OCI-LY3 (cell line): ENCODE data around the gene ZNF200.
"Not testable (repeated sequence)": the region's sequence is repeated elsewhere in the genome, so short reads cannot be mapped to it uniquely, and the experiment has no call there.

Experiments used
- H2AFZ ChIP-seq: fragments of 200-600, 300-600 bp; shearing (Covaris generic); 2 replicates; pipeline ENCODE4 v1.6.0; 2014; ENCODE audit warnings: antibody characterized with exemption, low read depth, low read length
- H3K27ac ChIP-seq: fragments of 200-600, 300-600 bp; sonication (generic); 2 replicates; pipeline ENCODE4 v1.5.1; 2014; ENCODE audit warnings: mild to moderate bottlenecking, low read length, moderate library complexity, mixed read lengths
- H3K27me3 ChIP-seq: fragments of 200-600, 300-600 bp; sonication (generic); 2 replicates; pipeline ENCODE4 v1.6.1; 2014; ENCODE audit warnings: low read depth, low read length, mixed read lengths
- H3K36me3 ChIP-seq: fragments of 200-600, 300-600 bp; sonication (generic); replicated peaks from 2 replicates; pipeline ENCODE3; 2014; ENCODE audit warnings: low read depth, low read length, mixed read lengths
- H3K4me1 ChIP-seq: fragments of 300-600, 200-600 bp; sonication (generic); 2 replicates; pipeline ENCODE4 v1.6.1; 2014; ENCODE audit warnings: low read length, mixed read lengths
- H3K4me2 ChIP-seq: fragments of 200-600, 300-600 bp; sonication (generic); 2 replicates; pipeline ENCODE4 v1.6.1; 2014; ENCODE audit warnings: low read length, mixed read lengths
- H3K4me3 ChIP-seq: fragments of 300-600, 200-600 bp; sonication (generic); 2 replicates; pipeline ENCODE4 v1.5.1; 2014; ENCODE audit warnings: antibody characterized with exemption, mild to moderate bottlenecking, low read length, moderate library complexity
- H3K79me2 ChIP-seq: fragments of 300-600, 200-600 bp; shearing (Covaris generic); 2 replicates; pipeline ENCODE4 v1.6.1; 2014; ENCODE audit warnings: mild to moderate bottlenecking, low read length, mixed read lengths
- H3K9ac ChIP-seq: fragments of 300-600, 200-600 bp; shearing (Covaris generic); 2 replicates; pipeline ENCODE4 v1.6.0; 2014; ENCODE audit warnings: mild to moderate bottlenecking, low read length, moderate library complexity
- H3K9me3 ChIP-seq: fragments of 200-600, 300-600 bp; shearing (Covaris generic); 2 replicates; pipeline ENCODE4 v1.6.1; 2014; ENCODE audit warnings: low read length, mixed read lengths; ENCODE audit not compliant: insufficient read depth
- H4K20me1 ChIP-seq: fragments of 200-600, 300-600 bp; sonication (generic); 2 replicates; pipeline ENCODE4 v1.6.1; 2016; ENCODE audit warnings: low read length, mixed read lengths; ENCODE audit not compliant: insufficient read depth
- CTCF ChIP-seq: fragments of 200-600, 300-600 bp; sonication (generic); IDR thresholded peaks from 2 replicates; pipeline ENCODE4 v1.5.1; 2014; ENCODE audit warnings: antibody characterized with exemption, low read length, low read depth
- EZH2phosphoT487 ChIP-seq: fragments of 200-600 bp; shearing (Covaris generic); IDR thresholded peaks from 2 replicates; pipeline ENCODE4 v1.6.1; 2018; ENCODE audit warnings: antibody characterized with exemption, mixed run types, low read depth

The ZNF200 gene

DNA sequence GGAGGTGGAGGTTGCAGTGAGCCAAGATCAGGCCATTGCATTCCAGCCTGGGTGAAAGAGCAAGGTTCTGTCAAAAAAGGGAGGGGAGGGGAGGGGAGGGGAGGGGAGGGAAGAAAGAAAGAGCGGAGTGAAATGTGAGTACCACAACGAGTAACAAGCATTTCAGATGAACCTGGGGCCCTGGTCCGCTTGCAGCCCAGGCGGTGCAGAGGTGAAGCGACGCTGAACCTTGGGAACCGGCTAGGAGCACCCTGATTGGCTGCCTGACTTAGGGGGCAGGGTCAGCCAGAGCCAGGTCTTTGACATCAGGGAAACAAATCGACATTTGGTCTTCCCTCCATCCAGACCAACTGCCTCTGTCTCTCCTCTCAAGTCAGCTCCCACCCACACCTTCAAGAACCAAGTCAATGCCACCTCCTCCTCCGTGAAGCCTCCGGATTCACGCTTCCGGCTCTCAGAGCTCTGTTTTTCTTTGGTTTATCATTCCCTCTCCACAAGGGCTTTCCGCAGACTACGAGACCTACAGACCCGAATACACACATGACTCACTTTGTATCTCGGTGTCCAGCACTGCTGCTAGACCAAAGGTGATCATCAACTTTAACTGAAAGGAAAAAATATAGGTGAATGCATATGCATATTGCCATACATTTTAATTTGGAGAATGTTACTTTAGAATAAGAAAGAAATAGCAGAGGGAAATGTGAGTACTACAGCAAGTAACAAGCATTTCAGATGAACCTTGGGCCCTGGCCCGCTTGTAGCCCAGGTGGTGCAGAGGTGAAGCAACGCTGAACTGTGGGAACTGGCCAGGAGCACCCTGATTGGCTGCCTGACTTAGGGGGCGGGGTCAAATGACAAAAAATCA lies 27.6 kb downstream of the ZNF200 start:
- Histone ChIP-seq H3K36me3 (no peaks in the 10 kb centered on the region), H3K27ac (no peak overlapping the region), H3K9ac (no peak overlapping the region), H2AFZ (no peak overlapping the region), H3K9me3 (no peaks in the 10 kb centered on the region), H3K4me2 (no peak overlapping the region), H3K27me3 (peaks cover 7% of the 10 kb centered on the region), H3K79me2 (no peaks in the 10 kb centered on the region), H3K4me1 (no peaks in the 10 kb centered on the region), H4K20me1 (no peaks in the 10 kb centered on the region), H3K4me3 (no peak overlapping the region)
- TF ChIP-seq CTCF (no peak), EZH2phosphoT487 (no peak)

DNA sequence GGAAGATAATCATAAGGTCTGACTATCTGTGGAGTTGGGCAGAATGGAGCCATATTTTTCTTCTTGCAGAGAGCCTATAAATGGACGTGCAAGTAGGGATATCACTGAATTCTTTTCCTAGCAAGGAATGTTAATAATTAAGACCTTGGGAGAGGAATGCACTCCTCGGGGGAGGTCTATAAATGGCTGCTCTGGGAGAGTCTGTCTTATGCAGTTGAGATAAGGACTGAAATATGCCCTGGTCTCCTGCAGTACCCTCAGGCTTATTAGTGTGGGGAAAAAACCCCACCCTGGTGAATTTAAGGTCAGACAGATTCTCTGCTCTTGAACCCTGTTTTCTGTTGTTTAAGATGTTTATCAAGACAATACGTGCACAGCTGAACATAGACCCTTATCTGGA lies 29.0 kb downstream of the ZNF200 start:
- not testable (repeated sequence) for H4K20me1 ChIP-seq, H3K36me3 ChIP-seq, H3K4me1 ChIP-seq, H3K4me2 ChIP-seq, H3K27ac ChIP-seq, H3K79me2 ChIP-seq, H3K9ac ChIP-seq, H3K27me3 ChIP-seq, H3K9me3 ChIP-seq, H2AFZ ChIP-seq, H3K4me3 ChIP-seq

- Histone ChIP-seq H3K4me1 (no peaks in the 10 kb centered on the region), H4K20me1 (no peaks in the 10 kb centered on the region), H3K4me2 (no peak overlapping the region), H3K27me3 (peaks cover 7% of the 10 kb centered on the region), H3K4me3 (no peak overlapping the region), H3K9me3 (no peaks in the 10 kb centered on the region), H3K9ac (no peak overlapping the region), H2AFZ (no peak overlapping the region), H3K79me2 (no peaks in the 10 kb centered on the region), H3K27ac (no peak overlapping the region), H3K36me3 (no peaks in the 10 kb centered on the region)
- TF ChIP-seq CTCF: no peak
- no peak for TF ChIP-seq EZH2phosphoT487
Observed at GRCh38 chr16:3202903-3203539, 31.9 kb downstream of the ZNF200 start.

- Histone ChIP-seq H3K27ac (no peak overlapping the region), H3K9ac (no peak overlapping the region), H3K36me3 (no peaks in the 10 kb centered on the region), H3K4me1 (no peaks in the 10 kb centered on the region), H3K4me3 (no peak overlapping the region), H3K27me3 (no peaks in the 10 kb centered on the region), H2AFZ (no peak overlapping the region), H4K20me1 (no peaks in the 10 kb centered on the region), H3K4me2 (no peak overlapping the region), H3K79me2 (no peaks in the 10 kb centered on the region), H3K9me3 (no peaks in the 10 kb centered on the region)
- no peak for TF ChIP-seq CTCF
- TF ChIP-seq EZH2phosphoT487: no peak
Observed at GRCh38 chr16:3198334-3199072, 36.5 kb downstream of the ZNF200 start.

DNA sequence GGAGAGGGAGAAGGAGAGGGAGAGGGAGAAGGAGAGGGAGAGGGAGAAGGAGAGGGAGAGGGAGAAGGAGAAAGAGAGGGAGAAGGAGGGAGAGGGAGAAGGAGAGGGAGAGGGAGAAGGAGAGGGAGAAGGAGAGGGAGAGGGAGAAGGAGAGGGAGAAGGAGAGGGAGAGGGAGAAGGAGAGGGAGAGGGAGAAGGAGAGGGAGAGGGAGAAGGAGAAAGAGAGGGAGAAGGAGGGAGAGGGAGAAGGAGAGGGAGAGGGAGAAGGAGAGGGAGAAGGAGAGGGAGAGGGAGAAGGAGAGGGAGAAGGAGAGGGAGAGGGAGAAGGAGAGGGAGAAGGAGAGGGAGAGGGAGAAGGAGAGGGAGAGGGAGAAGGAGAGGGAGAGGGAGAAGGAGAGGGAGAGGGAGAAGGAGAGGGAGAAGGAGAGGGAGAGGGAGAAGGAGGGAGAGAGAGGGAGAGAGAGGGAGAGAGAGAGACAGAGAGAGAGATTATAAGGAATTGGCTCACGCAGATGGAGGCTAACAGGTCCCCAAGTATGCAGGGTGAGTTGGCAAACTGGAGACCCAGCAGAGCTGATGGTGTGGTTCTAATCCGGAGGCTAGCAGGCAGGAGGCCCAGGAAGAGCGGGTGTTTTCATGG lies 37.1 kb downstream of the ZNF200 start:
- H3K9me3 ChIP-seq, H3K27ac ChIP-seq, H4K20me1 ChIP-seq, H3K4me2 ChIP-seq, H3K27me3 ChIP-seq, H3K4me1 ChIP-seq, H3K9ac ChIP-seq, H2AFZ ChIP-seq, H3K36me3 ChIP-seq, H3K4me3 ChIP-seq, H3K79me2 ChIP-seq: not testable (repeated sequence)
